HPDE6-E6E7 (cell line): ENCODE data around the gene ZFP90.
A peak's percentile ranks its signal among the peaks of the same experiment; 100 is the strongest.

Experiments
- DNase-seq: peaks from one replicate; pipeline ENCODE4 v3.0.0; 2011; ENCODE audit warnings: missing footprints; ENCODE audit errors: extremely low spot score

ZFP90 gene

DNA sequence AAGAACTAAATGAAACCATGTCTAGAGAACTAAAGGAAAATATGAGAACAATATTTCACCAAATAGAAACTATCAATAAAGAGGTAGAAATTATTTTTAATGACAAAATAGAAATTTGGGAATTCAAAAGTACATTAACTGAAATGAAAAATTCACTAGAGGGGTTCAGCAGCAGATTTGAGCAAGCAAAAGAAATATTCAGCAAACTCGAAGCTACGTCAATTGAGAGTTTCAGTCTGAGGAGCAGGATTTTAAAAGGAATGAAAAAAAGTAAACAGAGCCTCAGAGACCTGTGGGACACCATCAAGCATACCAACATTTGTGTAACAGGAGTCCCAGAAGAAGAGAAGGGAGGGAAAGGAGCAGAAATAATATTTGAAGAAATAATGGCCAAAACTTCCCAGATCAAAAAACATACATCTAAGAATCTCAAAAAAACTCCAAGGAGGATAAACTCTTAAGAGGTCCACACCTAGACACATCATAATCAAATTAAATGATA is 38.3 kb downstream of the ZFP90 start:
- DNase-seq, result no peak

DNA sequence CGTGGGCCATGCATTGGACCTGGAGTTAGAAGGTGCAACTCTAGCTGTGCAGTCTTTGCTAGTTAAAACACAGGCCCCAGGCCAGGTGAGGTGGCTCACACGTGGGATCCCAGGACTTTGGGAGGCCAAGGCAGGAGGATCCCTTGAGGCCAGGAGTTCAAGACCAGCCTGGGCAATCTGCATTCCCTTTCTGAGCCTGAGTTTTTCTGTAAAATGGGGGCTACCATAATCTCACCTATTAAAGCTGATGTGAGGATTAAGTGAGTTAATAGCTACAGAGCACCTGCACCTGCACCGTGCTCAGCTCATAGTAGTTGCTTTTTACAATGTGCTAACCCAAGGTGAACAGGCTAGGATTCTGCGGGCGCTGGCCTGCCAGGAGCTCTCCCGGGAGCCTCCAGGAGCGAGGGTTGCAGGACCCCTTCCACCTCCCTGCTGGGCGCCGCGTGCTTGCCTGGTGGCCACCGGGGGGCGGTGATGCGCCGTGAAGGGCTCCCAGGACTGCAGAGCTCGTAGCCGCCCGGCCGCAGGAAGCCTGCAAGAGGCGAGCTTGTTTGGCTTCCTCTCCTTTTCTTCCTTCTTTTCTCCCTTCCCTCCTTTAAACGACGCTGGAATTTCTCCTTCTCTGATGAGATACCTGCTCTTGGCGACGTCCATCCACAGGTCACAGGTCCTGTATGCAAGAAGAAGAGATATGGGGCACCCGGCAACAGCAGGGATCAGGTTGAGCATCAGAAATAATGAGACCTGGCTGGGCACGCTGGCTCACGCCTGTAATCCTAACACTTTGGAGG is 51.3 kb downstream of the ZFP90 start:
- DNase-seq, result peak; percentile 84

DNA sequence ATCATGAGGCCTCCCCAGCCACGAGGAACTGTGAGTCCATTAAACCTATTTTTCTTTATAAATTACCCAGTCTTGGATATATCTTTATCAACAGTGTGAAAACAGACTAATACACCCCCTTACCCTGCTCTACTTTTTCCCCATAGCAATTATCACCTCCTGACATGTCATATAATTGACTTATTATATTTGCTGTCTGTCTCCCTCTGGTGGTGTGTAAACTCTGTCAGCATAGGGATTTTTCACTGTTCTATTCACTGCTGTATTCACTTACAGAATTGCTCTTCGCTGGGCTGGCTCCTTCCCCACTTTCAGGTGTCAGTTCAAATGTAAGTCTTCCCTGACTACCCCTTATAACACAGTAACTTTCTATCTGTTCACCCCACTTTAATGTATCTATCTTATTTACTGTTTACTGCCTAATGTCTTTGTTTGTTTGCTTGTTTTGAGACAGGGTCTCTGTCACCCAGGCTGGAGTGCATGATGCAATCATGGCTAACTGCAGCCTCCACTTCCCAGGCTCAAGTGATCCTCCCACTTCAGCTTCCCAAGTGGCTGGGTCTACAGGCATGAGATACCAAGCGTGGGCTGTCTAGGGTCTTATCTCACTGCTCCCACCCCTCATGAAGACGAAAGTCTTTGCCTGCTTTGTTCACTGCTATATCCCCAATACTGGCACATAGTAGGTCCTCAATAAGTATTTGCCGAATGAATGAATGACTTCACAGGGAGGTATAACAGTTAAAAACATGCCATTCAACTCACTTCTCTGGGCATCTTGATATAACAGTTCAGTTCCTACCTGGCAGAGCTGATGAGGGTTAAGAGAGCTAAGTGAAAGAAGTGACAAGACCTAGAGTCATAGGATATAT is 53.6 kb downstream of the ZFP90 start:
- DNase-seq, result no peak

DNA sequence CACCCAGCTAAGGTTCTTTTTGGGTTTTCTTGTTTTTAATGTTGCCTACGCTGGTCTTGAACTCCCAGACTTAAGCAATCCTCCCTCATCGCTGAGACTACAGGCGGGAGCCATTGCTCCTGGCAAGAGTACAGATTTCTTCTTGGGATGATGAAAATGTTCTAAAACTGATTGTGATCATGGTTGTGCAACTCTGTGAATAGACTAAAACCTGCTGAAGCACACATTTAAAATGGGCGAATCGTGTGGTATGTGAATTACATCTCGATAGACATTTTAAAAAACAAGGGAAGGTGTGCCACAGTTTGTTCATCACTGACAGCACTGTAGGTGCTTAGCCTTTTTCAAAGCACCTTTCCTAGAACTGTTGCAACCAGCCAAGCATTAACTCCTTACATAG is 57.2 kb downstream of the ZFP90 start:
- no peak for DNase-seq

DNA sequence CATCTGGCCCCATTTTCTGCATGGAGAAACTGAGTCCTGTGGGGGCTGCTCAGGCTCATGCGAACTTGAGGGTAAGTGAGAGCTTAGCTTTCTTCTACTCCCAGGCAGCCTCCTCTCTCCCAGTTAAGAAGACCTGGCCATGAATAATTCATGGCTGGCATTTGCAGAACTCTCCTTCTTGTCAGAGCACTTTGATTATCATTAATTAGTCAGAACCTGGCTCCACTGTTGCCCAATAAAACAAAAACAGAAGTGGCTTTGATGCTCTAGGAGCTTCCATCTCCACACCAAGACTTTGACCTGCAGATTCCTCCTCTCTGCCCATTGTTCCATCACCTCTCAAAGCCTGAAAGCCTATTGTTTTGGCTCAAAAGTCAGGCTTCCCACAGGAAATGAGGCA is 60.5 kb downstream of the ZFP90 start:
- DNase-seq, result no peak

DNA sequence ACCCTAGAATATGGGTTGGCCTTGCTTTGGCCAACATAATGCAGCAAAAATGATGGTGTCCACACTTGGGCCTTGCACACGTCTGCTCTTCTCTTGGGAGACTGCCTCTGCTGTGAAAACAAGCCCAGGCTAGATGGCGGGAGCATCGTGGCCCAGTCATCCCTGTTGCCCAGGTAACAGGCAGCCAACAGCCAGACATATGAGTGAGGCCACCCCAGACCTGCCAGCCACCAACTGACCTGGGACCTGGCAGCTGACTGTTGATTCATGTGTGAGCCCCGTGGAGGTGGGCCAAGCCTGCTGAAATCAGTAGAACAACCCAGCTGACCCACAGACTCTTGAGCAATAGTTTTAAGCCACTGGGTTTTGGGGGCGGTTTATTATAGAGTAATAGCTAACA is 66.7 kb downstream of the ZFP90 start:
- peak; percentile 98 for DNase-seq

DNA sequence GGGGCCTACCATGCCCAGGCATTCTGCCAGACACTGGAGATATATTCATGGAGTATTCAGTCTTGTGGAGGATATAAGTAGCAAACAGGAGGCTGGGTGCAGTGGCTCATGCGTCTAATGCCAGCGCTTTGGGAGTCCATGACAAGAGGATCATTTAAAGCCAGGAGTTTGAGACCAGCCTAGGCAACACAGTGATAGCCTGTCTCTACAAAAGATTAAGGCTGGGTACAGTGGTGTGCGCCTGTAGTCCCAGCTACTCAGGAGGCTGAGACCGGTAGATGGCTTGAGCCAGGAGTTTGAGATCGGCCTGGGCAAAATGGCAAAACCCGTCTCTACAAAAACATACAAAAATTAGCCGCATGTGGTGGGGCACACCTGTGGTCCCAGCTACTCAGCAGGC is 68.4 kb downstream of the ZFP90 start:
- no peak for DNase-seq

DNA sequence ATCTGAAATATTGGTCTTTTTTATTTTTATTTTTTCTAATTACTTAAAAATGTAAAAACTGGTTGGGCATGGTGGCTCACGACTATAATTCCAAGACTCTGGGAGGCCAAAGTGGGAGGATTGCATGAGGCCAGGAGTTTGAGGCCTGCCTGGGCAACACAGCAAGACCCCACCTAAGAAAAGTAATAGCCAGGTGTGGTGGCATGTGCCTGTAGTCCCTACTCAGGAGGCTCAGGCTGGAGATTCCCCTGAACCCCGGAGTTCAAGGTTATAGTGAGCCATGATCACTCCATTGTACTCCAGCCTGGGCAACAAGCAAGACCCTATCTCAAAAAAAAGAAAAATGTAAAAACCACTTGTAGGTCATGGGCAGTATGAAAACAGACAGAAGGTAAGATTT is 69.2 kb downstream of the ZFP90 start:
- no peak for DNase-seq

DNA sequence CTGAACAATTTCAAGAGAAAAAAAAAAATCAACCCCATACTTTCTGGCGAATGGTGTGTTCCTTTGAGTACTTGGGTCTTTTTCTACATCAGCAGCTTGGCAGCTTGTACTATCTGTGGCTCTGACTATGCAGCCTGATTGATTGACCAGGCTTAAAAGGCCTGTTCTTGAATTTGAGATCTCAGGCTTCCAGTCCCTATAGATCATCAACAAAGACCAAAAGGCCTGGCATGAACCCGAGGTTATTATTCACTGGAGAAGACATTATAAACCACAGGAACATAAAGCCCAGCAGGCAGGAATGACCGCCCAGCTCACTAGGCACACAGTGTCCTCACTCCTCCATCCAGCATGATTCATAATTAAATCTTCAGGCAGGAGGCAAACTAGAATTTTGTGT is 73.9 kb downstream of the ZFP90 start:
- no peak for DNase-seq

DNA sequence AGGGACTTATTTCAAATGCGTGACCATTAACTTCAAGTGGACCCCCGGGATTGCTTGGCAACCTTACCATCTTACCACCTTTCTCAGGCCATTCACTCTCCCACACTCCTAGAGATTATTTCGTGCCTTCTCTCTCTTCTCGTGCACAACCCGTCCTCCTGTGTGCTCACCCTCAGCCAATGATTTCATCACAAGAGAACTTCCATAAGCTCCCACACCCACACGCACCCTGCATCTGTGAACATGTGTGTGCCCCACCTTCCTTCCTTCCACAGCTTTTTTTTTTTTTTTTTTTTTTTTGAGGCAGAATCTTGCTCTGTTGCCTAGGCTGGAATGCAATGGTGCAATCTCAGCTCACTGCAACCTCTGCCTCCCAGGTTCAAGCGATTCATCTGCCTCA is 78.6 kb downstream of the ZFP90 start:
- no peak for DNase-seq
